GM19328 (cell line): Measurements from ENCODE around the gene THAP7.

Experiments used
- ATAC-seq: cut with Tn5 transposase; IDR thresholded peaks from one replicate; pipeline ENCODE4 v1.9.1; 2021; ENCODE audit warnings: mild to moderate bottlenecking, moderate library complexity; ENCODE audit not compliant: unreplicated experiment

Gene THAP7

GRCh38 chr22:21031545-21032036 is 29.7 kb upstream of the THAP7 start:
- ATAC-seq = no peak

- ATAC-seq = no peak
Observed at GRCh38 chr22:21030621-21031544, 29.0 kb upstream of the THAP7 start.

GRCh38 chr22:21030032-21030431 is 28.1 kb upstream of the THAP7 start:
- no peak for ATAC-seq

GRCh38 chr22:21029486-21030025 is 27.6 kb upstream of the THAP7 start:
- no peak for ATAC-seq

- no peak for ATAC-seq
Observed at GRCh38 chr22:21028277-21029251, 26.6 kb upstream of the THAP7 start.

- no peak for ATAC-seq
Observed at GRCh38 chr22:21026783-21027692, 25.1 kb upstream of the THAP7 start.

- ATAC-seq = no peak
Observed at GRCh38 chr22:21025763-21026755, 24.1 kb upstream of the THAP7 start.

- ATAC-seq = no peak
Observed at GRCh38 chr22:21025266-21025665, 23.3 kb upstream of the THAP7 start.

- no peak for ATAC-seq
Observed at GRCh38 chr22:21022955-21023614, 21.2 kb upstream of the THAP7 start.

GRCh38 chr22:21022507-21022906 is 20.6 kb upstream of the THAP7 start:
- ATAC-seq = no peak

- no peak for ATAC-seq
Observed at GRCh38 chr22:21020802-21021429, 19.0 kb upstream of the THAP7 start.

GRCh38 chr22:21018314-21018713 is 16.4 kb upstream of the THAP7 start:
- no peak for ATAC-seq

- ATAC-seq = no peak
Observed at GRCh38 chr22:21016644-21017420, 14.9 kb upstream of the THAP7 start.

- no peak for ATAC-seq
Observed at GRCh38 chr22:21015466-21016006, 13.6 kb upstream of the THAP7 start.

- no peak for ATAC-seq
Observed at GRCh38 chr22:21014726-21015465, 13.0 kb upstream of the THAP7 start, which contains the start of gene P2RX6. Gene P2RX6 (plus strand): TSS chr22:21015165. CDS start chr22:21015175, 10 bp downstream.

GRCh38 chr22:21014202-21014725 is 12.3 kb upstream of the THAP7 start:
- peak; percentile 79 for ATAC-seq
